ENCODE results near the gene SERPINB1.

SERPINB1 gene

DNA sequence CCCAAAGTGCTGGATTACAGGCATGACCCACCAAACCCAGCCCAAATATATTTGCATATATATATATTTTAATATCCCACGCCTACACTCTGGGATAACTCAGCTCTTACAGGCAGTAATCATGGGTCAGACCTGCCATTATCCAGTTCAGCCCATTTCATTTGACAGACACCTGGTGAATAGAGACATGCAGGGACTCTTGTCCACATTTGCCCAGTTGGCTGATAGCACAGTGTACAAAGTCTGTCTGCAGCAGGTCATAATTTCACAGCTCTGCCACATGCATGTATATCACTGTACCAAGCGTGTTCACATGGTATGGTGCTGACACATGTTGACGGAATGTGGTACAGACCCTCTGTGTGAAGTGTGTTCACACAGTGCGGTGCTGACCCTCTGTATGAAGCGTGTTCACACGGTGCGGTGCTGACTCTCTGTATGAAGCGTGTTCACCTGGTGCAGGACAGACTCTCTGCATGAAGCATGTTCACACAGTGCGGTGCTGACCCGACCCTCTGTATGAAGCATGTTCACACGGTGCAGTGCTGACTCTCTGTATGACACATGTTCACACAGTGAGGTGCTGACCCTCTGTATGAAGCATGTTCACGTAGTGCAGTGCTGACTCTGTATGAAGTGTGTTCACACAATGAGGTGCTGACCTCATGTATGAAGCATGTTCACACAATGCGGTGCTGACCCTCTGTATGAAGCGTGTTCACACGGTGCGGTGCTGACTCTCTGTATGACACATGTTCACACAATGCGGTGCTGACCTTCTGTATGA lies 10.3 kb upstream of the SERPINB1 start:
- ChIA-PET POLR2A (interaction anchor here (0.6 kb wide), 1 partner anchor 120 kb away, joined by 5 read pairs; no protein-coding TSS in a partner anchor), CTCF (interaction anchor here (1.1 to 8.6 kb wide), 6 partner anchors 11 to 101 kb away, joined by 3 to 149 read pairs (median 6); no protein-coding TSS in a partner anchor)
- TF ChIP-seq, protein P1, sequence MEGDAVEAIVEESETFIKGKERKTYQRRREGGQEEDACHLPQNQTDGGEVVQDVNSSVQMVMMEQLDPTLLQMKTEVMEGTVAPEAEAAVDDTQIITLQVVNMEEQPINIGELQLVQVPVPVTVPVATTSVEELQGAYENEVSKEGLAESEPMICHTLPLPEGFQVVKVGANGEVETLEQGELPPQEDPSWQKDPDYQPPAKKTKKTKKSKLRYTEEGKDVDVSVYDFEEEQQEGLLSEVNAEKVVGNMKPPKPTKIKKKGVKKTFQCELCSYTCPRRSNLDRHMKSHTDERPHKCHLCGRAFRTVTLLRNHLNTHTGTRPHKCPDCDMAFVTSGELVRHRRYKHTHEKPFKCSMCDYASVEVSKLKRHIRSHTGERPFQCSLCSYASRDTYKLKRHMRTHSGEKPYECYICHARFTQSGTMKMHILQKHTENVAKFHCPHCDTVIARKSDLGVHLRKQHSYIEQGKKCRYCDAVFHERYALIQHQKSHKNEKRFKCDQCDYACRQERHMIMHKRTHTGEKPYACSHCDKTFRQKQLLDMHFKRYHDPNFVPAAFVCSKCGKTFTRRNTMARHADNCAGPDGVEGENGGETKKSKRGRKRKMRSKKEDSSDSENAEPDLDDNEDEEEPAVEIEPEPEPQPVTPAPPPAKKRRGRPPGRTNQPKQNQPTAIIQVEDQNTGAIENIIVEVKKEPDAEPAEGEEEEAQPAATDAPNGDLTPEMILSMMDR (IDR thresholded peaks at IDR 0.05; ENCODE audit: control extremely low read depth, extremely low read depth, low read depth, missing control alignments) = no peak
- DNase-seq (ENCODE audit: extremely low spot score) = no peak

DNA sequence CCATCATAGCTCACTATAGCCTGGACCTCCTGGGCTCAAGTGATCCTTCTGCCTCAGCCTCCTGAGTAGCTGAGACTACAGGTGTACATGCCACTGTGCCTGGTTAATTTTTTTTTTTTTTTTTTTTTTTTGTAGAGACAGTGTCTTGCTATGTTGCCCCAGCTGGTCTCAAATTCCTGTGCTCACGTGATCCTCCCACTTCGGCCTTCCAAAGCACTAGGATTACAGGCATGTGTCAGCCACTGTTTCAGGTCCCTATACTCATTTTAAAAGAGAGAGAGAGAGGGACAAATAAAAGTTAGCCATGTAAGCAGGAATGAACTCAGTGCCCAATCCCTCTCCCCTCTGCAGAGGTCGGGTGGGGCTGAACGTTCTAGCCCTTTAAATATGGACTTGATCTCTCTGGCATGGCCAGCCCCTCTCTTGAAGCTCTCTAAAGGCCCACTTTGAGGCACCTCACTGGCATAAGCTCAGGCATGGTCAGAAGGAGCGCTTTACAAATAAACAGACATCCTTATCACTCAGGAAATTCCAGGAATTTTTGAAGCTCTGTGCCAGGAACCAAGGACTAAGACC lies 9.0 kb upstream of the SERPINB1 start:
- DNase-seq (ENCODE audit: extremely low spot score) = no peak
- ChIA-PET CTCF (interaction anchor here (1.1 to 8.6 kb wide), 9 partner anchors 9 to 213 kb away, joined by 3 to 149 read pairs (median 6); partner anchors contain the start of gene SERPINB1), POLR2A (interaction anchor here (0.8 kb wide), 1 partner anchor 213 kb away, joined by 4 read pairs; no protein-coding TSS in a partner anchor)
- TF ChIP-seq, protein P1 (IDR thresholded peaks at IDR 0.05; ENCODE audit: control extremely low read depth, extremely low read depth, low read depth, missing control alignments) = no peak

DNA sequence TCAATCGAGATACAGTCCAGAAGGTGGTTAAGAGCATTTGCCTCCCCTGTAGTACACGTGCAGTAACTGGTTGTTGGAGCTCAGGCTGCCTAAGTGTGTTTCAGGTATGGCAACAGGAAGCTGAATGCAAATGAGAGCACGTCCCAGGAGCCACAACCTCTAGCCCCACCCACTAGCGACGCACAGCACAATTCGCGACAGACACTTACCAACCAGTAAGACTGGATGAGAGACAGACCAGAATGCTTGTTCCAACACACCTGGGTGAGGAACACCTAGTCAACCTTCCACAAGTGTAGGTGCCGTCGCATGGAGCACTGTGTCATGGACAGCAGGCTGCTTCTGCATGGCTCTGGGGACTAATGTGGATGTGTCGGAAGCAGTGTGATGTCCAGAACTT lies 7.2 kb upstream of the SERPINB1 start:
- ChIA-PET CTCF (interaction anchor here (1.2 to 8.6 kb wide), 6 partner anchors 13 to 141 kb away, joined by 3 to 149 read pairs (median 14); no protein-coding TSS in a partner anchor), POLR2A (no interaction called here)
- no peak for DNase-seq (ENCODE audit: extremely low spot score)
- TF ChIP-seq, protein P1 (IDR thresholded peaks at IDR 0.05; ENCODE audit: control extremely low read depth, extremely low read depth, low read depth, missing control alignments) = no peak

DNA sequence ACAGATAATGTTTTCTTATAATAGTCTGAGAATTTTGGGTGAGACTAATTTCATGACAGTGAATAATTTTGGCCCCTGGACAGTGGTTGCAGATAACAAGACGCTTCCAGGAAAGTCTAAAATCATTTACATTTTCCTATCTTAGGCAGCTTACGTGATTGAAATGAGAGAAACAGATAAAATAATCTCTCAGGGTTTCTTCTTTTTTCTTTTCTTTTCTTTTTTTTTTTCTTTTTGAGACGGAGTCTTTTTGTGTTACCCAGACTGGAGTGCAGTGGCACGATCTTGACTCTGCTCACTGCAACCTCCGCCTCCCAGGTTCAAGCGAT lies 4.2 kb upstream of the SERPINB1 start:
- ChIA-PET CTCF (interaction anchor here (0.9 to 8.6 kb wide), 49 partner anchors 10 to 222 kb away, joined by 3 to 149 read pairs (median 7); partner anchors contain the start of genes NQO2, RIPK1, SERPINB6 and SERPINB9), POLR2A (interaction anchor here (0.7 to 1.3 kb wide), 4 partner anchors 52 to 218 kb away, joined by 3 to 10 read pairs (median 4); partner anchors contain the start of gene SERPINB9)
- TF ChIP-seq, protein P1 (IDR thresholded peaks at IDR 0.05; ENCODE audit: control extremely low read depth, extremely low read depth, low read depth, missing control alignments) = no peak
- no peak for DNase-seq (ENCODE audit: extremely low spot score)

DNA sequence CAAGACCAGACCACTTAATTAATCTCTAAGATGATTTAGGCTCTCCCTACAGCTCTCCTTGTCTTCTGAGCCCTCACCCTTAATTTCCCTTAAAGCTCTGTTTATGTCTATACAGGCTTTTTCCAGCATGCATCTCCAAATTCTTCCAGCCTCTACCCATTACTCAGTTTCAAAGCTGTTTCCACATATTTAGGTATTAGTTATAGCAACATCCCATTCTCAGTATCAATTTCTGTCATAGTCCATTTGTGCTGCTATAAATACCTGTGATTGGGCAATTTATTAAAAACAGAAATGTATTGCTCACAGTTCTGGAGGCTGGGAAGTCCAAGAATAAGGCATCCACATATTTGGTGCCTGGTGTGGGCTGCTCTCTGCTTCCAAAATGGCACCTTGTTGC lies 2.3 kb upstream of the SERPINB1 start:
- CTCF ChIA-PET = interaction anchor here (0.7 to 8.6 kb wide), 4 partner anchors 67 to 146 kb away, joined by 3 to 59 read pairs (median 9); no protein-coding TSS in a partner anchor

More for the DNA sequence above, 2.3 kb upstream of the SERPINB1 start:
- TF ChIP-seq, protein P1 (IDR thresholded peaks at IDR 0.05; ENCODE audit: control extremely low read depth, extremely low read depth, low read depth, missing control alignments) = no peak
- no peak for DNase-seq (ENCODE audit: extremely low spot score)
- POLR2A ChIA-PET = no interaction called here
